GM12878 (cell line): ENCODE measurements around the gene SHISA9. TPM values are rescaled to one million over a fixed set of nuclear protein-coding genes. Genes with fewer than 3 reads are reported as not detected.

Source experiments
- ATAC-seq: fragments of 200-7000 bp; cut with Tn5 transposase; 3 replicates; pipeline ENCODE4 v1.9.1; 2020; ENCODE audit warnings: mild to moderate bottlenecking, moderate library complexity
- BruUV-seq: library from RNA; stranded (reverse); fragments of 400-500 nt; replicated peaks from 2 replicates; lab custom pipeline; 2021; lab: Mats Ljungman, UMichigan
- CTCF ChIA-PET: fragments of 300-600 bp; sonication (Branson Sonifier 250); formaldehyde crosslinking; extraction: SDS; loops from one replicate; lab custom pipeline; 2021; ENCODE audit warnings: inconsistent platforms; lab: Yijun Ruan, JAX
- POLR2A ChIA-PET: fragments of 350-600 bp; formaldehyde crosslinking; extraction: SDS; loops from one replicate; lab custom pipeline; 2021; ENCODE audit warnings: inconsistent platforms; lab: Charles Lee
- RAD21 ChIA-PET: fragments of 300-600 bp; sonication (Branson Sonifier 250); formaldehyde crosslinking; loops from one replicate; lab custom pipeline; 2023; ENCODE audit warnings: antibody characterized with exemption; ENCODE audit not compliant: unreplicated experiment; lab: Charles Lee
- SMC1A ChIA-PET: fragments of 300-600 bp; sonication (Branson Sonifier 250); formaldehyde crosslinking; loops from one replicate; lab custom pipeline; 2023; ENCODE audit not compliant: unreplicated experiment, uncharacterized antibody; lab: Charles Lee
- DNase-seq: peaks from one replicate; pipeline ENCODE4 v3.0.0-alpha.2; 2011; ENCODE audit warnings: low read depth, low spot score
- FAIRE-seq: peaks from 3 replicates; lab custom pipeline; 2011; peaks lifted over from hg19 to GRCh38; lab: Jason Lieb, UNC
- H2AFZ ChIP-seq: 2 replicates; pipeline ENCODE4 v1.6.0; 2011; ENCODE audit warnings: low read depth, low read length, control low read depth; ENCODE audit not compliant: control insufficient read depth
- H3K27ac ChIP-seq: 2 replicates; pipeline ENCODE4 v1.5.1; 2011; ENCODE audit warnings: control low read depth; ENCODE audit not compliant: control insufficient read depth, insufficient read depth
- H3K27me3 ChIP-seq, 2 experiments: replicated peaks in 1 of 2; 2 replicates each; pipeline versions ENCODE4 v1.6.0 to v1.6.1; 2011; ENCODE audit warnings: low read length in 1 of 2; ENCODE audit not compliant: control insufficient read depth in 2 of 2, insufficient read depth in 2 of 2
- H3K36me3 ChIP-seq, 2 experiments: 2 replicates each; pipeline ENCODE4 v1.5.1; 2011; ENCODE audit warnings: low read length in 1 of 2; ENCODE audit not compliant: control insufficient read depth in 2 of 2, insufficient read depth in 2 of 2
- H3K4me1 ChIP-seq: 2 replicates; pipeline ENCODE4 v1.6.1; 2011; ENCODE audit warnings: mild to moderate bottlenecking, low read length, moderate library complexity, mixed read lengths; ENCODE audit not compliant: control insufficient read depth, insufficient read depth
- H3K4me2 ChIP-seq: 2 replicates; pipeline ENCODE4 v1.6.0; 2011; ENCODE audit warnings: control low read depth; ENCODE audit not compliant: control insufficient read depth, insufficient read depth
- H3K4me3 ChIP-seq: fragments of 200-600 bp; sonication (generic); 2 replicates; pipeline ENCODE4 v1.5.1; 2016
- H3K79me2 ChIP-seq: 2 replicates; pipeline ENCODE4 v1.6.0; 2011; ENCODE audit warnings: low read length; ENCODE audit not compliant: control insufficient read depth, insufficient read depth
- H3K9ac ChIP-seq: 2 replicates; pipeline ENCODE4 v1.8.0; 2011; ENCODE audit warnings: low read length, control low read depth, mixed read lengths; ENCODE audit not compliant: control insufficient read depth, insufficient read depth
- H3K9me3 ChIP-seq: replicated peaks from 3 replicates; pipeline ENCODE4 v1.5.1; 2011; ENCODE audit warnings: mild to moderate bottlenecking, low read length; ENCODE audit not compliant: control insufficient read depth, insufficient read depth
- H4K20me1 ChIP-seq: 2 replicates; pipeline ENCODE4 v1.6.0; 2011; ENCODE audit not compliant: control insufficient read depth, insufficient read depth
- CREM ChIP-seq: IDR thresholded peaks from 2 replicates; pipeline ENCODE4 v1.6.1; 2014; ENCODE audit warnings: antibody characterized with exemption, low read depth
- E4F1 ChIP-seq: fragments of 450-650 bp; IDR thresholded peaks from 2 replicates; pipeline ENCODE4 v1.6.1; 2018; ENCODE audit warnings: borderline replicate concordance, mild to moderate bottlenecking; ENCODE audit not compliant: partially characterized antibody
- JUND ChIP-seq: IDR thresholded peaks from 2 replicates; pipeline ENCODE4 v1.6.1; 2012; ENCODE audit warnings: low read depth, mild to moderate bottlenecking, low read length, improper control_type of control experiment, moderate library complexity
- MTA2 ChIP-seq: fragments of 450-650 bp; IDR thresholded peaks from 2 replicates; pipeline ENCODE4 v1.6.1; 2016; ENCODE audit warnings: low read depth, mild to moderate bottlenecking, moderate library complexity
- NFYB ChIP-seq: IDR thresholded peaks from 2 replicates; pipeline ENCODE4 v1.6.1; 2011; ENCODE audit warnings: low read depth, mild to moderate bottlenecking, low read length, improper control_type of control experiment, moderate library complexity; ENCODE audit not compliant: insufficient read depth
- NR2F1 ChIP-seq: fragments of 450-650 bp; conservative IDR thresholded peaks from 2 replicates; pipeline ENCODE4 v1.6.1; 2017; ENCODE audit warnings: mild to moderate bottlenecking
- NRF1 ChIP-seq: conservative IDR thresholded peaks from 2 replicates; pipeline ENCODE4 v1.6.1; 2011; ENCODE audit warnings: mild to moderate bottlenecking, low read depth, low read length, improper control_type of control experiment
- RAD51 ChIP-seq: fragments of 450-650 bp; IDR thresholded peaks from 2 replicates; pipeline ENCODE4 v1.6.1; 2016; ENCODE audit warnings: moderate library complexity, mild to moderate bottlenecking, inconsistent platforms
- SP1 ChIP-seq: IDR thresholded peaks from one replicate; pipeline ENCODE4 v1.6.1; 2011; ENCODE audit warnings: low read depth, low read length
- USF2 ChIP-seq: IDR thresholded peaks from 2 replicates; pipeline ENCODE4 v1.6.1; 2011; ENCODE audit warnings: low read depth, low read length, improper control_type of control experiment, borderline replicate concordance
- WGBS: methylation state at CpG from one replicate; pipeline ENCODE4 v1.1.6; 2016; ENCODE audit warnings: low lambda C conversion rate; ENCODE audit not compliant: insufficient replicate concordance, insufficient coverage; ENCODE audit errors: missing lambda C conversion rate; 5-methylcytosine and 5-hydroxymethylcytosine counted together
- in situ Hi-C: fragments of 300-500 bp; cut with MboI; formaldehyde crosslinking; loops from 9 replicates; pipeline ENCODE4 v1.14.3; 2018; ENCODE audit warnings: mixed read lengths
- intact Hi-C: fragments of 100-400 bp; cut with micrococcal nuclease; formaldehyde crosslinking; loops from one replicate; pipeline ENCODE4 v1.14.2; 2022; ENCODE audit not compliant: unreplicated experiment
- polyA plus RNA-seq, 11 experiments: library from polyadenylated mRNA; depleted of rRNA in 4 of 11; unstranded in 6 of 11; stranded (reverse) in 5 of 11; fragments of >200 nt; fragmentation: Nextera tagmentation in 4 of 11; fragmentation: Illumina TruSeq in 1 of 11; extraction: Ambion mirVana in 4 of 11; extraction: Trizol in 1 of 11; gene quantifications; 1 replicate in 1 of 11; 2 replicates in 10 of 11; pipeline versions ENCODE4 v1.2.1 to v1.2.3, GENCODE V29; 2011 to 2016; ENCODE audit warnings: inconsistent platforms in 2 of 11, missing spikeins in 2 of 11, low read depth in 1 of 11
- total RNA-seq, 4 experiments: library from RNA; depleted of rRNA in 3 of 4; stranded (reverse); fragments of >200 nt in 3 of 4; fragmentation: Illumina TruSeq in 1 of 4; extraction: Trizol in 1 of 4; gene quantifications; 2 replicates each; pipeline versions ENCODE4 v1.2.1 to v1.2.3, GENCODE V29; 2013 to 2021

The SHISA9 gene
- total and polyA plus RNA-seq, 10 of the 15 experiments (the other 5 are each of a cell fraction or from before 2014, with no cell fraction given), result 0.03 to 25.5 (median 0.07) TPM

- SMC1A ChIA-PET, result interaction anchor here (0.7 to 3.3 kb wide), 2 partner anchors 17 to 494 kb away, joined by 3 to 12 read pairs; no protein-coding TSS in a partner anchor
These were observed 235.5 kb downstream of the SHISA9 start for GRCh38 chr16:13136901-13137300.

More at GRCh38 chr16:13136901-13137300, 235.5 kb downstream of the SHISA9 start:
- no peaks in the 10 kb centered on the region; the same call in 2 of the 3 replicates for H3K9me3 ChIP-seq
- RAD21 ChIA-PET, result no interaction called here
- H3K36me3 ChIP-seq, result no peaks in the 10 kb centered on the region
- no peaks in the 10 kb centered on the region for H3K4me1 ChIP-seq
- CTCF ChIA-PET, result no interaction called here
- no peak overlapping the region for H3K4me2 ChIP-seq
- no peaks in the 10 kb centered on the region for H3K27me3 ChIP-seq
- H3K27ac ChIP-seq, result no peak overlapping the region
- no peak overlapping the region for H3K9ac ChIP-seq
- no peaks in the 10 kb centered on the region for H4K20me1 ChIP-seq
- no peaks in the 10 kb centered on the region for H3K79me2 ChIP-seq
- FAIRE-seq, result no peak
- TF ChIP-seq USF2, result no peak
- TF ChIP-seq MTA2, result no peak
- TF ChIP-seq NR2F1, result no peak
- no peak for TF ChIP-seq RAD51
- no peak for TF ChIP-seq NRF1
- no peak for TF ChIP-seq NFYB
- no peak for TF ChIP-seq E4F1
- no peak for TF ChIP-seq SP1
- no peak for TF ChIP-seq JUND
- TF ChIP-seq CREM, result no peak
- H3K4me3 ChIP-seq, result no peak overlapping the region
- BruUV-seq, result no TSS peak
- 12% methylated on average over 3 of the region's 3 CpGs for WGBS
- DNase-seq, result no peak
- no peak overlapping the region for H2AFZ ChIP-seq
- POLR2A ChIA-PET, result no interaction called here
- ATAC-seq, result no peak
- intact Hi-C loops, result no loop called here
- in situ Hi-C loops, result no loop called here
